ENCODE measurements around the gene SRRM4. TPM values are rescaled to one million over a fixed set of nuclear protein-coding genes. Genes with fewer than 3 reads are reported as not detected.

SRRM4 gene
- total and polyA plus RNA-seq, 2 donors (not counting 1 experiment from before 2014, with no cell fraction given) = not detected

DNA sequence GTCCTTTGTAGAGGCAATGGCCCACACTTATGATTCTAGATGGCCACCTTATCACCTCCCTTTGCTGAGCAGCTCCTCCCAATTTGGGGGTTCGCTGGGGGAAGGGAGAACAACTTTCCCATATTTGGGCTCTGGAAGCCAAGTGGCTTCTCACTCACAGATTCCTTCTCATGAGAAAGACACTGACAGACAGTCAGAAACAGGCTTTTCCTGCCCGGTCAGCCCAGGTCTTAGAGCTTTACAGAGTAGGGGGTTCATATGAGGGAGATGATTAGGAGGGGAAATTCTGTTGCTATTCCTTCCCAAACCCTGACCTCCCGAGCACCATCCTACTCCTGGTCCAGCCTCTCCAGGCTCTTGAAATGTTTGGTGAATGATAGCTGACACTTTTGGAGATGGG, 137.3 kb downstream of the SRRM4 start:
- TF ChIP-seq, protein P1, sequence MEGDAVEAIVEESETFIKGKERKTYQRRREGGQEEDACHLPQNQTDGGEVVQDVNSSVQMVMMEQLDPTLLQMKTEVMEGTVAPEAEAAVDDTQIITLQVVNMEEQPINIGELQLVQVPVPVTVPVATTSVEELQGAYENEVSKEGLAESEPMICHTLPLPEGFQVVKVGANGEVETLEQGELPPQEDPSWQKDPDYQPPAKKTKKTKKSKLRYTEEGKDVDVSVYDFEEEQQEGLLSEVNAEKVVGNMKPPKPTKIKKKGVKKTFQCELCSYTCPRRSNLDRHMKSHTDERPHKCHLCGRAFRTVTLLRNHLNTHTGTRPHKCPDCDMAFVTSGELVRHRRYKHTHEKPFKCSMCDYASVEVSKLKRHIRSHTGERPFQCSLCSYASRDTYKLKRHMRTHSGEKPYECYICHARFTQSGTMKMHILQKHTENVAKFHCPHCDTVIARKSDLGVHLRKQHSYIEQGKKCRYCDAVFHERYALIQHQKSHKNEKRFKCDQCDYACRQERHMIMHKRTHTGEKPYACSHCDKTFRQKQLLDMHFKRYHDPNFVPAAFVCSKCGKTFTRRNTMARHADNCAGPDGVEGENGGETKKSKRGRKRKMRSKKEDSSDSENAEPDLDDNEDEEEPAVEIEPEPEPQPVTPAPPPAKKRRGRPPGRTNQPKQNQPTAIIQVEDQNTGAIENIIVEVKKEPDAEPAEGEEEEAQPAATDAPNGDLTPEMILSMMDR (conservative IDR thresholded peaks at IDR 0.05 in 1 of 2, IDR thresholded peaks at IDR 0.05 in 1 of 2; ENCODE audit: low read depth in 1 of 2, low read length in 2 of 2) = no peak
- TF ChIP-seq EZH2 (IDR thresholded peaks at IDR 0.05; ENCODE audit: low read length, missing control alignments) = no peak
- H3K9me3 ChIP-seq (ENCODE audit: control insufficient read depth, insufficient read depth, low read depth, low read length) = no peaks in the 10 kb centered on the region

DNA sequence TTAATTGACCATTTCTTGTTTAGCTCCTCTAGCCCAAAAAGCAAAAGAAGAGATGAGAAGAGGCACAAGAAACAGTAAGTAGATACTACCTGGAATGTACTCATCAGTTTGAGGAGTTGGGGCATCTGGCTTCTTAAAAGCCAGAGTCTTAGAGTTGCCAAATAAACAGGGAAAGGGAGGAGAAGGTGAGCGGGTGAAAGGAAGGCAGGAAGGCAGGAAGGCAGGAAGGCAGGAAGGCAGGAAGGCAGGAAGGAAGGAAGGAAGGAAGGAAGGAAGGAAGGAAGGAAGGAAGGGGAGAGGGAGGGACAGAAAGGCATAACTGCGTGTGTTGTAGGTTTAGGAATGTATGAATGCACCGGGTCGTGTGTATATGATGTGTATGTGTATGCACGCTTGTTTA, 140.7 kb downstream of the SRRM4 start:
- no peak overlapping the region for H3K4me3 ChIP-seq (replicated peaks in 1 of 4; ENCODE audit: control extremely low read depth in 1 of 4, insufficient read depth in 1 of 4, low read depth in 3 of 4, low read length in 4 of 4)
- no peak overlapping the region for H2AFZ ChIP-seq (ENCODE audit: low read length)
- TF ChIP-seq, protein P1 (conservative IDR thresholded peaks at IDR 0.05 in 1 of 2, IDR thresholded peaks at IDR 0.05 in 1 of 2; ENCODE audit: low read depth in 1 of 2, low read length in 2 of 2) = no peak
- TF ChIP-seq EZH2 (IDR thresholded peaks at IDR 0.05; ENCODE audit: low read length, missing control alignments) = no peak
- H3K9ac ChIP-seq (ENCODE audit: insufficient read depth, low read length) = no peak overlapping the region
- DNase-seq (ENCODE audit: low read depth in 2 of 2) = no peak
- H3K4me2 ChIP-seq (ENCODE audit: extremely low read depth, insufficient read depth, low read length) = no peak overlapping the region
- H3K9me3 ChIP-seq (ENCODE audit: control insufficient read depth, insufficient read depth, low read depth, low read length) = no peaks in the 10 kb centered on the region
- H3K4me1 ChIP-seq (ENCODE audit: control insufficient read depth, extremely low read depth, insufficient read depth, low read length) = no peaks in the 10 kb centered on the region
- no peaks in the 10 kb centered on the region for H3K36me3 ChIP-seq (ENCODE audit: control insufficient read depth, insufficient read depth, low read length)
- no peaks in the 10 kb centered on the region for H4K20me1 ChIP-seq (ENCODE audit: control insufficient read depth, extremely low read depth, insufficient read depth, low read length)
- H3K27ac ChIP-seq (ENCODE audit: insufficient read depth, low read length) = no peak overlapping the region
- no peaks in the 10 kb centered on the region for H3K27me3 ChIP-seq (ENCODE audit: control insufficient read depth, insufficient read depth, low read length)
- no peaks in the 10 kb centered on the region for H3K79me2 ChIP-seq (ENCODE audit: control insufficient read depth, insufficient read depth, low read length)

More for the DNA sequence above, 137.3 kb downstream of the SRRM4 start:
- Histone ChIP-seq H3K4me2 (ENCODE audit: extremely low read depth, insufficient read depth, low read length) (no peak overlapping the region), H3K36me3 (ENCODE audit: control insufficient read depth, insufficient read depth, low read length) (no peaks in the 10 kb centered on the region), H3K27me3 (ENCODE audit: control insufficient read depth, insufficient read depth, low read length) (no peaks in the 10 kb centered on the region), H3K4me1 (ENCODE audit: control insufficient read depth, extremely low read depth, insufficient read depth, low read length) (no peaks in the 10 kb centered on the region), H3K79me2 (ENCODE audit: control insufficient read depth, insufficient read depth, low read length) (no peaks in the 10 kb centered on the region), H3K9ac (ENCODE audit: insufficient read depth, low read length) (no peak overlapping the region), H3K4me3 (replicated peaks in 1 of 4; ENCODE audit: control extremely low read depth in 1 of 4, insufficient read depth in 1 of 4, low read depth in 3 of 4, low read length in 4 of 4) (no peak overlapping the region), H3K27ac (ENCODE audit: insufficient read depth, low read length) (no peak overlapping the region), H2AFZ (ENCODE audit: low read length) (no peak overlapping the region), H4K20me1 (ENCODE audit: control insufficient read depth, extremely low read depth, insufficient read depth, low read length) (no peaks in the 10 kb centered on the region)
- DNase-seq (ENCODE audit: low read depth in 2 of 2) = no peak

DNA sequence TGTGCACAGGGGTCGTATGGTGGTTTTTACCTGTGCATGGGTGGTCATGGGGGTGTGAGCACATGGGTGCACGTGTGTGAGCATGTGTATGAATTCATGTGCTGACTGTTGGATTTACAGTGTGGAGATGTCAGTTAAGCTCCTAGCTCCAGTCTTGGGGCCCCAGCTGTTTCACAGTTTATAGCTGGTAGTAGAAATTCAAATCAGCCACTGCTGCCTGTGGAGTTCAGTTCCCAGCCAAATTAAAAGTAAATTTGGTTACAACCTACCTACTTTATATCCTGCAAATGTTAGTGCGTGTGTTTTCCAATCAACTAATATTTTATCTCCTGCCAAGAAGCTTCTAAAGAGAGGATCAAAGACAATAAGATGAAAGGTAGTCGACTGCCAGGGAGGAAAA, 141.4 kb downstream of the SRRM4 start:
- Histone ChIP-seq H3K9me3 (ENCODE audit: control insufficient read depth, insufficient read depth, low read depth, low read length) (no peaks in the 10 kb centered on the region), H3K9ac (ENCODE audit: insufficient read depth, low read length) (no peak overlapping the region), H3K36me3 (ENCODE audit: control insufficient read depth, insufficient read depth, low read length) (no peaks in the 10 kb centered on the region), H4K20me1 (ENCODE audit: control insufficient read depth, extremely low read depth, insufficient read depth, low read length) (no peaks in the 10 kb centered on the region), H2AFZ (ENCODE audit: low read length) (no peak overlapping the region), H3K79me2 (ENCODE audit: control insufficient read depth, insufficient read depth, low read length) (no peaks in the 10 kb centered on the region), H3K4me2 (ENCODE audit: extremely low read depth, insufficient read depth, low read length) (no peak overlapping the region), H3K4me3 (replicated peaks in 1 of 4; ENCODE audit: control extremely low read depth in 1 of 4, insufficient read depth in 1 of 4, low read depth in 3 of 4, low read length in 4 of 4) (no peak overlapping the region), H3K27me3 (ENCODE audit: control insufficient read depth, insufficient read depth, low read length) (no peaks in the 10 kb centered on the region), H3K27ac (ENCODE audit: insufficient read depth, low read length) (no peak overlapping the region), H3K4me1 (ENCODE audit: control insufficient read depth, extremely low read depth, insufficient read depth, low read length) (no peaks in the 10 kb centered on the region)
- no peak for DNase-seq (ENCODE audit: low read depth in 2 of 2)
- TF ChIP-seq EZH2 (IDR thresholded peaks at IDR 0.05; ENCODE audit: low read length, missing control alignments) = no peak
- TF ChIP-seq, protein P1 (conservative IDR thresholded peaks at IDR 0.05 in 1 of 2, IDR thresholded peaks at IDR 0.05 in 1 of 2; ENCODE audit: low read depth in 1 of 2, low read length in 2 of 2) = no peak
